Psoas muscle (tissue), 8 donors: ENCODE data around the gene IDI2. TPM values are rescaled to one million over a fixed set of nuclear protein-coding genes. Genes with fewer than 3 reads are reported as not detected.
A peak's percentile ranks its signal among the peaks of the same experiment; 100 is the strongest.

Experiments used
- ATAC-seq, 4 donors: fragments of 200-7000 bp; cut with Tn5 transposase; one replicate each; pipeline ENCODE4 v1.9.1; 2020; ENCODE audit warnings: moderate library complexity in 3 of 4, mild to moderate bottlenecking in 2 of 4
- DNase-seq, 2 donors: peaks; one replicate each; pipeline ENCODE4 v3.0.0-alpha.2; 2020
- H3K27ac ChIP-seq: fragments of 200-600 bp; one replicate; pipeline ENCODE4 v1.8.0; 2022
- H3K27me3 ChIP-seq, 3 donors: fragments of 200-600 bp in 1 of 3; one replicate each; pipeline versions ENCODE4 v1.6.1 to v1.8.0; 2013 to 2022; ENCODE audit warnings: low read length in 2 of 3, mild to moderate bottlenecking in 2 of 3, moderate library complexity in 1 of 3; ENCODE audit not compliant: insufficient read depth in 3 of 3
- H3K36me3 ChIP-seq, 2 donors: fragments of 200-600 bp in 1 of 2; one replicate each; pipeline versions ENCODE4 v1.6.1 to v1.8.0; 2013 to 2022; ENCODE audit warnings: low read depth in 1 of 2, mild to moderate bottlenecking in 1 of 2, moderate library complexity in 1 of 2; ENCODE audit not compliant: insufficient read depth in 1 of 2
- H3K4me1 ChIP-seq: fragments of 200-600 bp; one replicate; pipeline ENCODE4 v1.8.0; 2022
- H3K4me3 ChIP-seq: fragments of 200-600 bp; one replicate; pipeline ENCODE4 v1.8.0; 2022; ENCODE audit warnings: mild to moderate bottlenecking
- H3K9me3 ChIP-seq: fragments of 200-600 bp; one replicate; pipeline ENCODE4 v1.8.0; 2022
- WGBS, 3 donors: extraction: QIAGEN DNeasy Blood & Tissue Kit; methylation state at CpG; one replicate each; pipeline versions ENCODE4 v1.1.6 to v1.1.7; 2013; 5-methylcytosine and 5-hydroxymethylcytosine counted together
- intact Hi-C, 2 donors: fragments of 100-400 bp; cut with DNase I; formaldehyde crosslinking; loops; one replicate each; pipeline versions ENCODE4 v1.11.0 to v1.14.2; 2022
- polyA plus RNA-seq, 3 donors: library from polyadenylated mRNA; stranded (reverse); fragments of 200-250 nt; gene quantifications; one replicate each; pipeline ENCODE4 v1.2.3, GENCODE V29; 2013
- total RNA-seq, 4 donors: library from RNA; stranded (reverse); fragmentation: NEBNext Ultra II Directional in 2 of 4; extraction: Animal tissue kit (Norgen Biotek cat#: 25700) in 2 of 4; gene quantifications; one replicate each; pipeline versions ENCODE4 v1.2.1 to v1.2.4, GENCODE V29; 2021 to 2023
- TF ChIP-seq, protein P1 (sequence below): fragments of 200-600 bp; IDR thresholded peaks from one replicate; pipeline ENCODE4 v1.8.0; 2022; ENCODE audit warnings: antibody characterized with exemption
- donor health status: healthy with polysubstance abuse.
- donor health status: DM: no; HTN: no; CAD: no; lungs with moderate emphysema.
- donor health status: Bipolar disorder and iron deficiency.
- donor health status: healthy.
- donor health status: DM: yes; HTN: yes; CAD: no.
- donor health status: DM: no; HTN: no; CAD: no.
- donor health status: DM: no; HTN: no; CAD: no.
- donor health status: DM: yes; HTN: yes; CAD: no.

IDI2 gene
- total and polyA plus RNA-seq, 7 donors: 16.6 to 182 (median 133) TPM

DNA sequence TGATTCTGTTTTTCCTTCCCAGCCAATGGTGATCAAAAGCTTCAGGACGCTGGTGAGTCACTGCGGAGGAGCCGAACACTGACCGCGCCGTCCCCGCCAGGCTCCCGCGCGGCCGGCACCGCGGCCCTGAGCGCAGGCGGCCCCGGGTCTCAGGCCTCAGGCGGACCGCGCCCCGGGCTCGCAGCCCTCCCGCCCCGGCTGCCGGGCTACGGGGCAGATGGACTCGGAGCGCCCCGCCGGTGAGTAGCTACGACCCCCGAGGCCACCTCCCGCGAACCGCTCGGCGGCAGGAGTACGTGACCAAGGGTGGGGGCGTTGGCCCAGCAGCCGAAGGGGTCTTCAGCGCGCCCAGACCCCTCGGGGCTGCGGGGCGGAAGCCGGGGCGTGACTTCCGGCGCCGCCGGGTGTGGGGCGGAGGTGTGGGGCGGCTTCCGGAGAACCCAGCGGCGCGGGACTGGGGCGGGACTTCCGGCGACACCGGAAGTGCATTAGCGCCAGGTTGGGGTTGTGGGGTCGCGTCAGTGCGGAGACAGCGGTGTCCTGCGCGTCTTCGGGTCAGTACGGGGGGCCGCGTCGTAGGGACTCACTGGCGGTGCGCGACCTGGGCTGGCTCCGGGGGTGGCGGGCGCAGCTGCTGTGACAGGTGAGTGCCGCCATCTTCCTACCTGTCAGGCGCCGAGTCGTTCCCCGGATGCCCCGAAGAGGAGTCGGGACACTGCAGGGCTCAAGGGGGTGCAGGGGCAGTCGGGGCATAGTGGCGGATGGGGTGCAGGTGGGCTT lies 30.9 kb upstream of the IDI2 start, which contains the start of gene WDR37:
Gene WDR37, plus strand, starts transcription at position 60 of the 780 bp plus-strand sequence. CDS start 15,771 bp downstream, outside the sequence.
- intact Hi-C loops: loop anchor here (5.0 to 10.0 kb wide), 2 partner anchors 69 to 122 kb away; partner anchors contain the start of genes GTPBP4 (in 2 of the 2) and LARP4B (in 1 of the 2)

GRCh38 chr10:1054684-1055083 lies 29.0 kb upstream of the IDI2 start:
- TF ChIP-seq, protein P1, sequence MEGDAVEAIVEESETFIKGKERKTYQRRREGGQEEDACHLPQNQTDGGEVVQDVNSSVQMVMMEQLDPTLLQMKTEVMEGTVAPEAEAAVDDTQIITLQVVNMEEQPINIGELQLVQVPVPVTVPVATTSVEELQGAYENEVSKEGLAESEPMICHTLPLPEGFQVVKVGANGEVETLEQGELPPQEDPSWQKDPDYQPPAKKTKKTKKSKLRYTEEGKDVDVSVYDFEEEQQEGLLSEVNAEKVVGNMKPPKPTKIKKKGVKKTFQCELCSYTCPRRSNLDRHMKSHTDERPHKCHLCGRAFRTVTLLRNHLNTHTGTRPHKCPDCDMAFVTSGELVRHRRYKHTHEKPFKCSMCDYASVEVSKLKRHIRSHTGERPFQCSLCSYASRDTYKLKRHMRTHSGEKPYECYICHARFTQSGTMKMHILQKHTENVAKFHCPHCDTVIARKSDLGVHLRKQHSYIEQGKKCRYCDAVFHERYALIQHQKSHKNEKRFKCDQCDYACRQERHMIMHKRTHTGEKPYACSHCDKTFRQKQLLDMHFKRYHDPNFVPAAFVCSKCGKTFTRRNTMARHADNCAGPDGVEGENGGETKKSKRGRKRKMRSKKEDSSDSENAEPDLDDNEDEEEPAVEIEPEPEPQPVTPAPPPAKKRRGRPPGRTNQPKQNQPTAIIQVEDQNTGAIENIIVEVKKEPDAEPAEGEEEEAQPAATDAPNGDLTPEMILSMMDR: no peak
- no peak for ATAC-seq
- H3K36me3 ChIP-seq: peaks cover 3 to 46% of the 10 kb centered on the region in 2 donors
- H3K27me3 ChIP-seq: no peaks in the 10 kb centered on the region
- H3K27ac ChIP-seq: peak overlapping the region; percentile 100
- H3K4me1 ChIP-seq: peaks cover 54% of the 10 kb centered on the region
- intact Hi-C loops: loop anchor here (5.0 to 10.0 kb wide), 3 partner anchors 67 to 122 kb away; partner anchors contain the start of genes GTPBP4 (in 2 of the 2) and LARP4B (in 2 of the 2)
- DNase-seq: no peak
- H3K9me3 ChIP-seq: no peaks in the 10 kb centered on the region
- whole genome bisulfite sequencing, 3 donors: 35 to 49% (median 42%) methylated on average over 6 of the region's 6 CpGs
- H3K4me3 ChIP-seq: peak overlapping the region; percentile 96

More for the DNA sequence above, 30.9 kb upstream of the IDI2 start, which contains the start of gene WDR37:
- H3K27ac ChIP-seq: peak within 1 kb of the TSS; percentile 100
- no peaks in the 10 kb centered on the region for H3K9me3 ChIP-seq
- H3K4me3 ChIP-seq: peak within 1 kb of the TSS; percentile 96
- H3K36me3 ChIP-seq: peaks cover 3 to 35% of the 10 kb centered on the region in 2 donors
- WGBS, 3 donors: 0 to 1% (median 0%) methylated on average over 81 to 87 of the region's 87 CpGs
- ATAC-seq: peak; percentile 96 to 97 (median 96)
- H3K27me3 ChIP-seq: no peaks in the 10 kb centered on the region
- peaks cover 50% of the 10 kb centered on the region for H3K4me1 ChIP-seq
- TF ChIP-seq, protein P1: no peak
- peak; percentile 91 to 95 for DNase-seq

DNA sequence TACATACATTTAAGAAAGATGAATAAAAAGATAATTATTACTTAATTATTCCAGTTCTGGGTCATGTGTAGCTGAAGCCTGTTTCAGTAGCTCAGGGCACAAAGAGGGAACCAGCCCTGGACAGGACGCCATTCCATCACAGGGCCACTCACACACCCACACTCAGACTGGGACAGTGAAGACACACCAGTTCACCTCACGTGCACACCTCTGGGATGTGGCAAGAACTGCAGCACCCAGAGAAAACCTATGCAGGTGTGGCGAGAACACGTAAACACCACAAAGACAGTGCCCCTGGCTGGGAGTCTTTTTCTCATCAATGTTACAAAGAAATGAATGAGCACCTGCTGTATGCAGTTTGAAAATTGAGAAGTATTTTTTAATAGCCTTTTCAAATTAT lies 24.9 kb upstream of the IDI2 start:
- Histone ChIP-seq H3K27ac (peak overlapping the region; percentile 98), H3K27me3 (no peaks in the 10 kb centered on the region), H3K9me3 (no peaks in the 10 kb centered on the region), H3K4me1 (peaks cover 47% of the 10 kb centered on the region), H3K4me3 (peak overlapping the region; percentile 89), H3K36me3 (peaks cover 3 to 40% of the 10 kb centered on the region in 2 donors)
- WGBS, 3 donors: 70 to 80% (median 72%) methylated on average over 4 of the region's 4 CpGs
- intact Hi-C loops: loop anchor here (5.0 to 10.0 kb wide), 2 partner anchors 116 to 118 kb away; partner anchors contain the start of gene LARP4B (in 2 of the 2)
- TF ChIP-seq, protein P1: no peak
- DNase-seq (no peak), ATAC-seq (no peak)

- no peak for DNase-seq
- Histone ChIP-seq H3K36me3 (peaks cover 3 to 40% of the 10 kb centered on the region in 2 donors), H3K4me3 (peak overlapping the region; percentile 89), H3K4me1 (peaks cover 48% of the 10 kb centered on the region), H3K27ac (peak overlapping the region; percentile 98), H3K27me3 (no peaks in the 10 kb centered on the region), H3K9me3 (no peaks in the 10 kb centered on the region)
- WGBS, 3 donors: 40 to 45% (median 43%) methylated on average over 5 of the region's 5 CpGs
- intact Hi-C loops: loop anchor here (5.0 to 10.0 kb wide), 2 partner anchors 115 to 118 kb away; partner anchors contain the start of gene LARP4B (in 2 of the 2)
- ATAC-seq: no peak
- TF ChIP-seq, protein P1: no peak
These were observed 24.5 kb upstream of the IDI2 start for GRCh38 chr10:1050145-1050544.
